Anterior cingulate cortex (tissue), 58 donors: ENCODE measurements around the gene PXT1.
"Not testable (repeated sequence)": the region's sequence is repeated elsewhere in the genome, so short reads cannot be mapped to it uniquely, and the experiment has no call there.

Experiments used
- DNase-seq, 58 donors: peaks; one replicate each; lab custom pipeline; 2025; lab: John Stamatoyannopoulos, UW

PXT1 gene

DNA sequence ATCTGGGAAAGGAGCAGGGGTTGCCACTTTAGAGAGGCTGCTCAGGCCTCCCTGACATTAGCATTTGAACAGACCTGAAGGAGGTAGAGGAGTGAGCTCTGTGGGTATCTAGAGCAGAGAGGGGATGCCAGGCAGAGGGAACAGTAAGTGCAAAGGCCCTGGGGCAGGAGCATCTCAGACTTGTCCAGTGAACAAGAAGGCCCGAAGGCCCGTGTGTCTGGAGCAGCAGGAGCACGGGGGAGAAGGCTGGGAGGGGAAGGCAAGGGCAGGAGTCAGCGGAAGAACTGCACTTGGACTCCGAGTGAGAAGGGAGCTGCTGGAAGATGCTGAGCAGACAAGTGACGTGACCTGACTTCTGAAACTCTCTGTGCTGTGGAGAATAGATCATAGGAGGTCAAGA is 70.6 kb downstream of the PXT1 start:
- no peak for DNase-seq

DNA sequence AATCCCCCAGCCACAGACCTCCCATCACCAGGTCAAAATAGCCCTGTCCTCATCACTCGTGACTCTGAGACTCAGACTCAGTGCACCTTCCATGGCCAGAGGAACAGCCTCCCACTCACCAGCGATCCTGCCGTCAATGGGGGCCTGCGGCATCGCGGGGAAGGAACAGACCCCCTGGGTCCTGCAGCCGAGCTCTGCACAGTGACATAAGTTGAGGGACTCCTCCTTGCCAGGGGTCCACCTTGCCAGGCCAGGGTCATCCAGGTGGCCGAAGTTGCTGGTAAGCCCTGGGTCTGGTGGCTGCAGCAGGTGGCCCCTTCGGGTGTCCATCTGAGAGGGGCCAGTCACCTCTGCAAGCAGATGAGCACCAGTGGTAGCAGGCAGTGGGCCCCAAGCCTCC is 71.4 kb downstream of the PXT1 start:
- no peak for DNase-seq

DNA sequence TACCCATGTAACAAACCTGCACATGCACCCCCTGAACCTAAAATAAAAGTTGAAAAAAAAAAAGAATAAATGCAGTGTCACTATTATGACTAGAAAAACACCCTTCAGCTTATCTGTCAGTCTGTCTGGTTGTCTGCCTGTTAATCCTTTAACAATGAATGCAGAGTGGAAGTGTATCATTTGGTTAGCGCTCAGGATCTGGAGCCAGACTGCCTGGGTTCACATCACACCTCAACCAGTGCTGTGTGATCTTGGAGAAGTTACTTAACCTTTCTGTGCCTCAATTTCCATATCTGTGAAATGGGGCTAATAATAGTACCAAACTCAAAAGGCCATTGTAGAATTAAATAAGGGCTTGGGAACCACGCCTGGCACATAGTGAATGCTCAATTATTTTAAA is 72.0 kb downstream of the PXT1 start:
- no peak for DNase-seq

DNA sequence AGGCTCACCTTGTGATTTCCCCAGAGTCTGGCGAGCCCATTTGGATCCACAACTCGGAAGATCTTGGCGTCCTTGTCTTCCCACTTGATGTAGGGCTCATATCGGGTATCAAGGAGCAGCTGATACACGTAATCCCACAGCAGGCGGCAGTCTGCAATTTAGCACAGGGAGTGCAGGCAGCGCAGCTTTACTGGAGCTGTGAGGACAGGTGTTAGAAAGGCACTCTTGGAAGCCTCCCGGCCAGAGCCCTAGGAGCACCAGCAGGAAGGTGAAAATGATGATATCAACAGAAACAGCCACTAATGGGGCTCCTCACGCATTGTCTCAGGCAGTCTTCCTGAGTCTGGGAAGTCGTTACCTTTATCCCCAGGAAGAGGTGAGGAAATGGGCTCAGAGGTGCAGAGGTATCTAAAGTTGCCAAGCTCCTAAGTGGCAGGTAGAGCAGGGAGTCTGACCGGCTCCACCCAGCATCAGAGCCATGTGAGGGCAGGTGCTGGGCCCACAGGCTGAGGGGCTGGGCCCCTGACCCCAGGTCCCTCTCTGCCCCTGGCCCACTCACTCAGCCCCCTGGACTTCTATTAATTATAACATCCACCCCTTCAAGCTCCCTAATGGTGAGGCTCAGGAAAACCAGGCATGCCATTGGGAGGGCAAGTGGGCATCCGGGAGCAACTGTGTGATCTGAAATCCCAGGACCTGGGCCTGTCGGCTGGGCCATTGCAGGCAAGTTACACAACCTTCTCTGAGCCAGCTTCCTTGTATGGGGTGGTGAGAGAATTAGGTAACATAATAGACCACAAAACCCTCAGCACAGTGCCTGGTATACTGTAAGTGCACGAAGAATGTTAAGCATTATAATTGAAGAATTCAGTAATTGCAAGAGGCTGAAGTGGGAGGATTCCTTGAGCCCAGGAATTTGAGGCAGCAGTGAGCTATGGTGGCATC is 73.5 kb downstream of the PXT1 start:
- DNase-seq: no peak

DNA sequence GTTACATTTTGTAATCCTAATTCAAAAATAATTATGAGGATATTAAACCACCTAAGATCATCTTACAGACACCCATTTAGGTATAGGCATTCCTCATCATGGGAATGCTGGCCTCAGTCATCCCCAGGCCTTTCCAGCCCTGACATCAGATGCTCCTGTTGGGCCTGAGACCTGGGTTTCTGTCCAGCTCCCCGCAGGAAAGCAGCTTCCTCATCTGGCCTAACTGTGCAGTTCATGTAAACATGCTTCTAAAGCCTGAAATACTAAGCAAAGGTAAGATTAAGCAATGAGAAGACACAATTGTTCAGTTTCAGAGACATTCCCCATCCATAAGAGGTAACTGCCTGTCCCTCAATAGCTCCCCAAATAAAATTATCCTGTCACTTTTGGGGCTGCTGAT is 74.2 kb downstream of the PXT1 start:
- no peak for DNase-seq

DNA sequence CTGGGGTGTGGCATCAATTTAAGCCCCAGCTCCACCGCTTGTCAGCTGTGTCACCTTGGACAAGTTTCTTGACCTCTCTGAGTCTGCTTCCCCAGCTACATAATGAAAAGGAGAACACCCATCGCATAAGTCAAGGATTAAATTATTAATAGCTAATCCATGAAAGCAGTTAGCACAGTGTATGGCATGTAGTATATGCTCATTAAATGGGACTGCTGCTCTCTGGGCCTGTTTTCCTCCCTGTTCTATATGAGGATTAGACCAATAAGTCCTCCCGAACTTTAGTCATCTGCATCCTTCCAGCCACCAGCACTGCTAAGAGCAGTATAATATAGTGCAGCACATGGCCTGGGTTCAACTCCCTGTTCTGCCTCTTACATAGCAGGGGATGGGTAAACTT is 74.9 kb downstream of the PXT1 start:
- no peak for DNase-seq

DNA sequence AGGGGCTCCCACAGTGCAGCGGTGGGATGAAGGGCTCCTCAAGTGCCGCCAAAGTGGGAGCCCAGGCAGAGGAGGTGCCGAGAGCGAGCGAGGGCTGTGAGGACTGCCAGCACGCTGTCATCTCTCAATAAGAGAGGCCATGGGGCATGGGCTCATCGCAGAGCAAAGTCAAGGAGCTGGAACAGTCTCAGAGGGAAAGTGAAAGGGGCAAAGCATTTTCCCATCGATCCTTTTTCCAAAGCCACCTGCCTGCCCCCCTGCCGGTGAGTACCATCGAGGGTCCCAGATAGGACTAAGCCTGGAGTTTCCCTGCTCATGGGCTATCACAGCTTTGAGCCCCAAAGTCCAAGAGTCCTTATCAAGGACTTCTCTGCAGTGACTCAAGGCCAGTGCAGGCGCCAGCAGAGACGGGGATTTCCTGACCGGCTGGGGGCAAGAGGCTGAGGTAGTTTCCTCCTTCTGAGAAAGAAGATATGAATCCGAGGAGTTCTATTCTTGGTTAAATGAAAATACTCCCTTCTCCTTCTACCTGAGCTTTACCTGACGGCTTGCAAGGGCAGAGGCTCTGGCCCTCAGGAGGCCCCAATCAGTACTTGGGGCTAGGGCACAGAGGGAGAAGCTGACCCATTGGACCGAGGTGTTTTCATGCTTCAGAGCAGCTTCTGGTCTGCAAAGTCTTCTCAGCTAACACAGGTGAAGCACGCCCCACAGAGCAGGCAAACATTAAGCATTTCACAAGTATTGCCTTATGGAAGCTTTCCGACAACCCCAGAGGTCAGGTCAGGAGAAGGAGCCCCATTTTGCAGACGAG is 77.8 kb downstream of the PXT1 start:
- no peak for DNase-seq

DNA sequence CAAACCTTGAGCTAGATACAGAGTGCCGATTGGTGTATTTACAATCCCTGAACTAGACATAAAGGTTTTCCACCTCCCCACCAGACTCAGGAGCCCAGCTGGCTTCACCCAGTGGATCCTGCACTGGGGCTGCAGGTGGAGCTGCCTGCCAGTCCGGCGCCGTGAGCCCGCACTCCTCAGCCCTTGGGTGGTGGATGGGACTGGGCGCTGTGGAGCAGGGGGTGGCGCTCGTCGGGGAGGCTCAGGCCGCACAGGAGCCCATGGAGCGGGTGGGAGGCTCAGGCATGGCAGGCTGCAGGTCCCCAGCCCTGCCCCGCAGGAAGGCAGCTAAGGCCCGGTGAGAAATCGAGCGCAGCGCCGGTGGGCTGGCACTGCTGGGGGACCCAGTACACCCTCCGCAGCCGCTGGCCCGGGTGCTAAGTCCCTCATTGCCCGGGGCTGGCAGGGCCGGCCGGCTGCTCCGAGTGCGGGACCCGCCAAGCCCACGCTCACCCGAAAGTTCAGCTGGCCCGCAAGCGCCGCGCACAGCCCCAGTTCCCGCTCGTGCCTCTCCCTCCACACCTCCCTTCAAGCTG is 78.5 kb downstream of the PXT1 start:
- not testable (repeated sequence) for DNase-seq

DNA sequence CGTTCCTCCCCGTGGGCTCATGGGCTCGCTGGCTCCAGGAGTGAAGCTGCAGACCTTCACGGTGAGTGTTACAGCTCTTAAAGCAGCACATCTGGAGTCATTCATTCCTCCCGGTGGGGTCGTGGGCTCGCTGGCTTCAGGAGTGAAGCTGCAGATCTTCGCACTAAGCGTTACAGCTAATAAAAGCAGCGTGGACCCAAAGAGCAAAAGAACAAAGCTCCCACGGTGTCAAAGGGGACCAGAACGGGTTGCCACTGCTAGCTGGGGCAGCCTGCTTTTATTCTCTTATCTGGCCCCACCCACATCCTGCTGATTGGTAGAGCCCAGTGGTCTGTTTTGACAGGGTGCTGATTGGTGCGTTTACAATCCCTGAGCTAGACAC is 79.3 kb downstream of the PXT1 start:
- not testable (repeated sequence) for DNase-seq

DNA sequence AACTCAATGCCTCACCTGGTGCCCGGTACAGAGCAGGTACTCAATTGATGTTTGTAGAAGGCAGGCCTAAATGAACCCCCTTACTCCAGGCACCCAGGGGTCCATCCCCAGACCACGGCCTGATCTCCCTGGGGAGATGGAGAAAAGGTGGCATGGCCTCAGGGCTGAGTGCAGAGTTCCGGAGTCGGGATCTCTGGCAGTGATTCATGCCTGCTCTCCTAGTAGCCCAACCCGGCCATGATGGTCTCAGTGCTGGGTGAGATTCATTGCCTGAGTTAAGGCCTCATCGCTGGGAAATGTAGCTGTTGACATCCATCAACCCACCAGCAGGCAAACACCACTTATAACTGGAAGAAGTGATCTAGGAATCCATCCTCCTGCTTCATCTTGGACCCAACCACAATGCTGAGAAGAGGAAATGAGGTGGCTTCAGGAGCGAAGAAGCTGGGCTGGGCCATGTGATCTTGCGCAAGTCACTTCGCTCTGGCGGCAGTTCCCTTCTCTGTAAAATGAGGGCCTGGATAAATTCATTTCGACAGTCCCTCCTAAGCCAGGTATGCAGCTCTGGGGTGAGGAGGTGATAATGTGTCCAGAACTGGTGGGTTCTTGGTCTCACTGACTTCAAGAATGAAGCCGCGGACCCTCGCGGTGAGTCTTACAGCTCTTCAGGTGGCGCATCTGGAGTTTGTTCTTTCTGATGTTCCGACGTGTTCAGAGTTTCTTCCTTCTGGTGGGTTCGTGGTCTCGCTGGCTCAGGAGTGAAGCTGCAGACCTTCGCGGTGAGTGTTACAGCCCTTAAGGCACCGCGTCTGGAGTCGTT is 79.9 kb downstream of the PXT1 start:
- no peak for DNase-seq

DNA sequence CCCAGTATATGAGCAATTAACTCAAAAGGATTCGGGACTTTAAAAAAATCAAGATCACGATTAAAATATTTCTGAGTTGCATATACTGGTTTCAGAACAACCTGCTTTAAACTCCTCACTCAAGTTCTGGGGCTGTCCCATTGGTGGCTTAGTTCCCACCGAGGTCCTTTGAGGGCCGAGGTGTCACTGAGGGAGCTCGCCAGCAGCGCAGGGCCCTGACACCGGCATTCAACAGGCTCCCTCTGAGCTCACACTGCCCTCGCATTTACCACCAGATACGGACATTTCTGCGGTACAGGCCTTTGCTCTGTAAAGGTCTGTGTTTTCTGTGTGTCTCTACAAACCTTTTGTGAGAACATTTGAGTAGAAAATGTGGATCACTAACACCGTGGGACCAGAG is 81.6 kb downstream of the PXT1 start:
- no peak for DNase-seq

DNA sequence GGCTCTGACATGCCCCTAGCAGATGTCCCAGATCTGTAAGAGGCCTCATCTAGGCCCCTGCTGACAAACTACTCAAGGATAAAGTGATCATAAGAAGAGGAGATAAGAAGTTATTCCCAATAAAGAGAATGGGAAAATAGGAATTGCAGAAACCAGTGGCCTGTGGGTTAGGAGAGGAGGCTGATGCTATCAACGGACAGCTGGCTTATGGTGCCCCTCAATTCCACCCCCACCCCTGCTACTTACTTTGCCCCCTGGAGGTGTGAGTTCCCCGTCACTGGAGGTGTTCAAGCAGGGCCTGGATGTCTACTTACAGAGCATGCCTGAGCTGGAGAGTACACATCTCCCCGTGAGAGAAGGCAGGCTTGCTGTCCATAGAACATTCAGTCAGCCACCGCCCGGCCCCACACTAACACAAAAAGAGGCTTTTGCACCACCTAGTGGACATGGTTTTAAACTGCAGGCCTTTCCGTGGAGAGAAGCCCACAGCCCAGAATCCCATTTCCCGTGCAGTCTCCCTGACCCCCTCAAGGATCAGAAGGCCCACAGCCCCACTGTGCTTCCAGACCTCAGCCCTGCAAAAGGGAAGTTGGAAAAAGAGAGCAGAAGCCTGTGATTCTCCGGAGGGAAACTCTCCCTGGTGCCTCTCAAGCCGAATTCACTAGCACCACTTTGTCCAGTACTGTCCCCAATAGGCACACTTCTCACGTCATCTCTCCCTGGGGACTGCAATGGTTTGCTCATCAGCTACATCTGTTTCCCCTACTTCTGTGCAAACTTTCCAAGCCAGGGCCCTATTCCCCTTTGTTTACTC is 82.2 kb downstream of the PXT1 start:
- peak in 57 of 58 donors; percentile 8 to 82 (median 64) for DNase-seq

DNA sequence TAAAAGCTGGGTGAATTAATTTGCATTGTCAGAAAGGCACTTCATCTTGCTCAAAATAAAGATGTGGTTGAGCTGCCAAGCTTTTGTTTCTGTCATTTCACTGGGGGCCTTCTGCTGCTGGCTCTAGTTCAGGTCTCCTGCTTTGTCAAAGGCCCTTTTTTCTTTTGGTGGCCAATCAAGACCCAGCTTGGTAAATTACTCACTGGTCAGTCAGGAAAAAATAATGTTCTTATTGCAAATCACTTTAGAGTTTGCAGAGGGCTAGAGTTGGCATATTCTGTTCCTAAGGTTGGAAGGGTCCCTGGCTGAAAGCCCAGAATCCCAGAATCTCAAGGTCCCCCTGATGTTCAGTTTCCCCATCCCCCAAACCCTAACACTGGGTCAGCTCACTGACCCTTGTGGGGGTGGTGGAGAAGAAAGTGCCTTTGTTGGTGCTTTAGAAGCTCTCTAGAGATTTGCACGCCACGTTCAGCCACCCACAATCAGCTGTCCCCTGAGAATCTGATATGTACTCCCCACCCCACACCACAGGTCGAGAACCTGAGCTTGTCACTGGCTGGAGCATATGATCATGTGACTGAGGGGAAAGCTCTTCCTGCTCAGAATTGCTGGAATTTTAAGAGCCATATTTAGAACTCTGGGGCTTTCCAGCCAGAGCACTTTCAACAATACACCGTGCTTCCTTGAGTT is 84.3 kb downstream of the PXT1 start:
- DNase-seq: peak in 29 of 58 donors; percentile 5 to 81 (median 46)

DNA sequence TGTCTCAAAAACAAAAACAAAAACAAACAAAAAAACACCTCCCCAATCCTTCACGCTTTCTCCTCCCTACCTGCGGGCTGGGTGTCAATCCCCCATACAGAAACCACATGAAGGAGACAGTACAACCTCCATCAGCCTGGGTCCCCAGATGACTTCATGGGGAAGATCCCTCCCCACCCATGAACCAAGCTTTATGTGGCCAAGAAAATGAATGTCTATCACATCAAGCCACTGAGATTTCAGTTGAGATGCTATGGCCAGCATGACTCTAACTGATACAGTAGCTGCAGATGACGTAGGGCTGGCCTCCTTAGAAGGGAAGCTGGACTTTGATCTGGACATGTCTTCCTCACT is 84.8 kb downstream of the PXT1 start:
- no peak for DNase-seq

DNA sequence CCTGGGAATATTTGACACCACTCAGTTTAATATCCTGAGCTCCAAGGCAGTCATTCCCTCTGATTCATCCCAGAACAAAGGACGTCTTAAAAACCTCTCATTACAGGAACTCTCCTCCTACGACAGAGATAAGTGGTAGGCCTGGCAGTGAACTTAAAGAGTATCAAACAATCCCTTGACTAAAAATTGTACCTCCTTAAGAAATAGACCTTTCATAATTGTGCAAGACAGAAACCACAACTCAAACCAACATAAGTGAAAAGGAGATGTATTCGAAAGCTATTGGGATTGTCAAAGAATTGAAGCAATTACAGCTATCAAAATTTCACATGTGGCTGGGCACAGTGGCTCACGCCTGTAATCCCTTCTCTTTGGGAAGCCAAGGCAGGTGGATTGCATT is 86.8 kb downstream of the PXT1 start:
- no peak for DNase-seq

DNA sequence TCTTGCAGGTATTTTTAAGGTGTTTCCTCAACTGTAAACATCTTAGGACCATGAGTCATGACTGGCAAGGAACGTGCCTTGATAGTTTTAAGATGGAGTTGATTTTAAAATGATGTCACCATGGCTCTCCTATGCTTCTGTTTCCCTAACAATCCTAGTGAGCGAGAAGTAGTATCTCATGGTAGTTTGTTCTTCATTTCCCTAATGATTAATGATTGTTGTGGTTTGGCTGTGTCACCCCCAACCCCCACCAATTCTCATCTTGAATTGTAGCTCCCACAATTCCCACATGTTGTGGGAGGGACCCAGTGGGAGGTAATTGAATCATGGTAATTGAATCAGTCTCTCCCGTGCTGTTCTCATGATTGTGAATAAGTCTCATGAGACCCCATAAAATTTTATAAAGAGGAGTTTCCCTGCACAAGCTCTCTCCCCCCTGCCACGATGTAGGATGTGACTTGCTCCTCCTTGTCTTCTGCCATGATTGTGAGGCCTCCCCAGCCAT is 89.2 kb downstream of the PXT1 start:
- no peak for DNase-seq

DNA sequence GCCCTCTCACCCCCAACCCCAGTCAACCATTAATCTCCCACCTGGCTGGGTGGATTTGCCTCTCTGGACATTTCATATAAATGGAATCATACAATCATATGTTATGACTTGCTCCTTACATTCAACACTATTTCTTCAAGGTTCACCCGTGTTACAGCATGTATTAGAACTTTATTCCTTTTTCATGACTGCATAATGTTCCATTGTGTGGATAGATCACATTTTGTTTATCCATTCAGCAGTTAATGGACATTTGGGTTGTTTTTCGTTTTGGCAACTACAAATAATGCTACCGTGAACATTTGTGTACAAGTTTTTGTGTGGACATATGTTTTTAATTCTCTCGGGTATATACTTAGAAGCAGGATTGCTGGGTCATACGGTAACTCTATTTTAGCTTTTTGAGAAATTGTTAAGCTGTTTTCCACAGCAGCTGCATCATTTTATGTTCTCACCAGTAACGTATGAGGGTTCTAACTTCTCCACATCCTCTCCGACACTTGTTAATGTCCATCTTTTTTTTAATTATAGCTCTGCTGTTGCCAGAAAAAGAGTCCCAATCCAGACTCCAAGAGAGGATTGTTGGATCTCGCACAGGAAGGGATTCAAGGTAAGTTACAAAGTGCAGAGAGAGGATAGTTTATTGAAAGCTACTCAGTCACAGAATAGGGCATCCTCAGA is 90.0 kb downstream of the PXT1 start:
- DNase-seq: no peak
